Measurements from ENCODE around the gene ITGA11. TPM values are rescaled to one million over a fixed set of nuclear protein-coding genes. Genes with fewer than 3 reads are reported as not detected.
"Not testable (repeated sequence)": the region's sequence is repeated elsewhere in the genome, so short reads cannot be mapped to it uniquely, and the experiment has no call there.

The ITGA11 gene
- total RNA-seq, 1 donor from 2014 or later: 7.1 TPM

- Histone ChIP-seq H3K36me3 (no peaks in the 10 kb centered on the region), H3K4me1 (no peaks in the 10 kb centered on the region), H3K27me3 (no peaks in the 10 kb centered on the region), H3K4me3 (no peak overlapping the region), H3K27ac (no peak overlapping the region), H3K9me3 (no peaks in the 10 kb centered on the region)
- TF ChIP-seq, protein P1, sequence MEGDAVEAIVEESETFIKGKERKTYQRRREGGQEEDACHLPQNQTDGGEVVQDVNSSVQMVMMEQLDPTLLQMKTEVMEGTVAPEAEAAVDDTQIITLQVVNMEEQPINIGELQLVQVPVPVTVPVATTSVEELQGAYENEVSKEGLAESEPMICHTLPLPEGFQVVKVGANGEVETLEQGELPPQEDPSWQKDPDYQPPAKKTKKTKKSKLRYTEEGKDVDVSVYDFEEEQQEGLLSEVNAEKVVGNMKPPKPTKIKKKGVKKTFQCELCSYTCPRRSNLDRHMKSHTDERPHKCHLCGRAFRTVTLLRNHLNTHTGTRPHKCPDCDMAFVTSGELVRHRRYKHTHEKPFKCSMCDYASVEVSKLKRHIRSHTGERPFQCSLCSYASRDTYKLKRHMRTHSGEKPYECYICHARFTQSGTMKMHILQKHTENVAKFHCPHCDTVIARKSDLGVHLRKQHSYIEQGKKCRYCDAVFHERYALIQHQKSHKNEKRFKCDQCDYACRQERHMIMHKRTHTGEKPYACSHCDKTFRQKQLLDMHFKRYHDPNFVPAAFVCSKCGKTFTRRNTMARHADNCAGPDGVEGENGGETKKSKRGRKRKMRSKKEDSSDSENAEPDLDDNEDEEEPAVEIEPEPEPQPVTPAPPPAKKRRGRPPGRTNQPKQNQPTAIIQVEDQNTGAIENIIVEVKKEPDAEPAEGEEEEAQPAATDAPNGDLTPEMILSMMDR (IDR thresholded peaks at IDR 0.05): no peak
- ATAC-seq (no peak), DNase-seq (no peak)
- intact Hi-C loops (cut with DNase I): no loop called here
These were observed 7.1 kb downstream of the ITGA11 start for GRCh38 chr15:68424754-68425390.

- TF ChIP-seq, protein P1 (IDR thresholded peaks at IDR 0.05): no peak
- intact Hi-C loops (cut with DNase I): no loop called here
- H3K9me3 ChIP-seq: no peaks in the 10 kb centered on the region
- no peak overlapping the region for H3K4me3 ChIP-seq
- no peak overlapping the region for H3K27ac ChIP-seq
- no peaks in the 10 kb centered on the region for H3K36me3 ChIP-seq
- no peaks in the 10 kb centered on the region for H3K4me1 ChIP-seq
- no peak for DNase-seq
- no peaks in the 10 kb centered on the region for H3K27me3 ChIP-seq
- ATAC-seq: no peak
These were observed 8.3 kb downstream of the ITGA11 start for GRCh38 chr15:68423359-68424296.

GRCh38 chr15:68422403-68423145, 9.4 kb downstream of the ITGA11 start:
- H3K27ac ChIP-seq; DNase-seq; H3K27me3 ChIP-seq; H3K9me3 ChIP-seq; ATAC-seq; H3K4me3 ChIP-seq; H3K4me1 ChIP-seq; H3K36me3 ChIP-seq; intact Hi-C loops (cut with DNase I): not testable (repeated sequence)

GRCh38 chr15:68421798-68422402, 10.1 kb downstream of the ITGA11 start:
- intact Hi-C loops (cut with DNase I): no loop called here
- H3K27ac ChIP-seq: no peak overlapping the region

GRCh38 chr15:68421115-68421551, 10.8 kb downstream of the ITGA11 start:
- Histone ChIP-seq H3K27ac (no peak overlapping the region), H3K36me3 (no peaks in the 10 kb centered on the region), H3K4me3 (no peak overlapping the region), H3K9me3 (no peaks in the 10 kb centered on the region), H3K4me1 (no peaks in the 10 kb centered on the region), H3K27me3 (no peaks in the 10 kb centered on the region)
- no peak for DNase-seq
- intact Hi-C loops (cut with DNase I): no loop called here
- TF ChIP-seq, protein P1 (IDR thresholded peaks at IDR 0.05): no peak
- peak; percentile 26 for ATAC-seq

More at GRCh38 chr15:68421798-68422402, 10.1 kb downstream of the ITGA11 start:
- H3K27me3 ChIP-seq: no peaks in the 10 kb centered on the region
- no peaks in the 10 kb centered on the region for H3K4me1 ChIP-seq
- no peaks in the 10 kb centered on the region for H3K36me3 ChIP-seq
- H3K9me3 ChIP-seq: no peaks in the 10 kb centered on the region
- ATAC-seq: no peak
- TF ChIP-seq, protein P1 (IDR thresholded peaks at IDR 0.05): no peak
- DNase-seq: no peak
- no peak overlapping the region for H3K4me3 ChIP-seq
